HepG2 (cell line): Measurements from ENCODE around the gene CDH23.

Source experiments
- CTCF ChIP-seq: sonication (generic); formaldehyde crosslinking; IDR thresholded peaks from 2 replicates; pipeline ENCODE4 v1.5.0; 2020; ENCODE audit warnings: mild to moderate bottlenecking, missing genetic modification reagents, moderate library complexity
- EP300 ChIP-seq, 3 experiments: sonication (generic) in 1 of 3; formaldehyde crosslinking in 1 of 3; IDR thresholded peaks; 2 replicates each; pipeline versions ENCODE4 v1.5.1 to v1.6.1; 2011 to 2020; ENCODE audit warnings: low read depth in 2 of 3, low read length in 2 of 3, borderline replicate concordance in 1 of 3, improper control_type of control experiment in 1 of 3, mild to moderate bottlenecking in 1 of 3, missing genetic modification reagents in 1 of 3, moderate library complexity in 1 of 3
- MAFK ChIP-seq, 2 experiments: IDR thresholded peaks in 1 of 2; conservative IDR thresholded peaks in 1 of 2; 2 replicates each; pipeline ENCODE4 v1.6.1; 2011; ENCODE audit warnings: improper control_type of control experiment in 2 of 2, low read length in 2 of 2
- MED1 ChIP-seq: sonication (generic); formaldehyde crosslinking; IDR thresholded peaks from 2 replicates; pipeline ENCODE4 v1.4.0; 2020; ENCODE audit warnings: missing genetic modification reagents
- SRF ChIP-seq: IDR thresholded peaks from 2 replicates; pipeline ENCODE4 v1.6.1; 2011; ENCODE audit warnings: mild to moderate bottlenecking, low read depth, low read length, moderate library complexity
- ZBTB33 ChIP-seq: sonication (generic); formaldehyde crosslinking; IDR thresholded peaks from 2 replicates; pipeline ENCODE4 v1.4.0; 2020; ENCODE audit warnings: missing genetic modification reagents
- ZNF557 ChIP-seq: sonication (generic); formaldehyde crosslinking; IDR thresholded peaks from 2 replicates; pipeline ENCODE4 v1.4.0; 2020; ENCODE audit warnings: missing genetic modification reagents
- ZSCAN20 ChIP-seq: sonication (generic); formaldehyde crosslinking; IDR thresholded peaks from 2 replicates; pipeline ENCODE4 v1.4.0; 2020; ENCODE audit warnings: missing genetic modification reagents, mild to moderate bottlenecking, borderline replicate concordance
- ZZZ3 ChIP-seq: sonication (generic); formaldehyde crosslinking; IDR thresholded peaks from 2 replicates; pipeline ENCODE4 v1.4.0; 2020; ENCODE audit warnings: missing genetic modification reagents, mild to moderate bottlenecking, borderline replicate concordance

- TF ChIP-seq MAFK (conservative IDR thresholded peaks at IDR 0.05 in 1 of 2, IDR thresholded peaks at IDR 0.05 in 1 of 2; ENCODE audit: low read length in 2 of 2) (no peak), MED1 (CRISPR knock-in tag) (no peak), EP300 (IDR thresholded peaks at IDR 0.05; ENCODE audit: low read depth in 2 of 2, low read length in 2 of 2) (no peak), EP300 (CRISPR knock-in tag; IDR thresholded peaks at IDR 0.05; ENCODE audit: borderline replicate concordance) (no peak), ZBTB33 (CRISPR knock-in tag) (no peak), SRF (no peak), ZSCAN20 (CRISPR knock-in tag) (no peak), CTCF (CRISPR knock-in tag) (no peak), ZNF557 (CRISPR knock-in tag) (no peak), ZZZ3 (CRISPR knock-in tag) (no peak)
Measured at GRCh38 chr10:71447676-71448075, 51.0 kb downstream of the CDH23 start.
